Right renal pelvis (tissue), 4 donors: ENCODE data around the gene CD81. TPM values are rescaled to one million over a fixed set of nuclear protein-coding genes. Genes with fewer than 3 reads are reported as not detected.

ENCODE experiments used
- DNase-seq, 4 donors: peaks; one replicate each; pipeline ENCODE4 v3.0.0-alpha.2; 2013; ENCODE audit warnings: low read depth in 4 of 4, low spot score in 3 of 4, missing footprints in 1 of 4
- polyA plus RNA-seq, 4 donors: library from polyadenylated mRNA; unstranded; fragments of 120-200 nt; gene quantifications; one replicate each; pipeline ENCODE4 v1.2.1, GENCODE V29; 2013; ENCODE audit not compliant: insufficient read length in 4 of 4

Gene CD81
- polyA plus RNA-seq, 4 donors: 647 to 670 (median 656) TPM

DNA sequence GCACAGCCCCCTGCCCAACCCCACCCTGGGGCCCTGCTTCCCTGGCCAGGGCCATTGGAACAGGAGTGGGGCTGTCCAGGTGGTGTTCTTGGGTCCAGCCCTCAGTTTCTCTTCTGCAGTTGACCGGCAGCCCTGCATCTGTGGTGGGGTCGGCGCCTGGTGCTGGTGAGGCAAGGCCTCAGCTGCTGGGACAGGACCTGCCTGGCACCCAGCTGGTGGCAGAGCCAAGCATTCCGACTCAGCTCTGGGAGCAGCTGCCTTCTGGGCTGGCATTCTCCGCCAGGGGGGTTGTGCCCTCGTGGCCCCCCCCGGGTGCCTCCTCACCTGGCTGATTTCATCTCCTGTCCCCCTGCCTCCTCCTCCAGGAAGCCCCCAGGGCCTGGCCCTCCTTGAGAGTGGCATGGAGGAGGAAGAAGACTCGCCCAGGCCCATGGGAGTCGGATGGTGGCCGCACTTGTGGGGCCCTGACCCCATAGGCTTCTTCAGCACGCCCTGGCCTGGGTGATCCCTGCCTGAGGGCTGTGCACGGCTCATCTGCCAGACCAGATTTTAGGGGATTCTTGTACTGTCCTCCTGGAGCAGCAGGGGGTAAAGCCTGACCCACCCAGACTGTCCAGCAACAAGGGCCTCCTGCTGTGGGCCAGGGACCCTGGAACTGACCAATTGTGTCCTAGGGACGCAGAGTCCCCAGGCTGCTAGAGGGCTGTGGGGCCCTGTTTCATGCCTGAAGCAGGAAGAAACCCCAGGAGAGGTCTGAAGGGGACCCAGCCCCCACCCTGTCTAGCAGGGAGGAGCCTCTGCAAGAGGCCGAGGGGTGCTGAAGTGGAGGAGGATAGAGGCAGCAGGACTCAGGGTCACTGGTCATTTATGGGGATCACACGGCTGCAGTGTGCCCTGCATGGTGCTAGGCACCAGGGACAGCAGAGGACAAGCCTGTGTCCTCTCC lies 11.6 kb downstream of the CD81 start:
- no peak for DNase-seq

DNA sequence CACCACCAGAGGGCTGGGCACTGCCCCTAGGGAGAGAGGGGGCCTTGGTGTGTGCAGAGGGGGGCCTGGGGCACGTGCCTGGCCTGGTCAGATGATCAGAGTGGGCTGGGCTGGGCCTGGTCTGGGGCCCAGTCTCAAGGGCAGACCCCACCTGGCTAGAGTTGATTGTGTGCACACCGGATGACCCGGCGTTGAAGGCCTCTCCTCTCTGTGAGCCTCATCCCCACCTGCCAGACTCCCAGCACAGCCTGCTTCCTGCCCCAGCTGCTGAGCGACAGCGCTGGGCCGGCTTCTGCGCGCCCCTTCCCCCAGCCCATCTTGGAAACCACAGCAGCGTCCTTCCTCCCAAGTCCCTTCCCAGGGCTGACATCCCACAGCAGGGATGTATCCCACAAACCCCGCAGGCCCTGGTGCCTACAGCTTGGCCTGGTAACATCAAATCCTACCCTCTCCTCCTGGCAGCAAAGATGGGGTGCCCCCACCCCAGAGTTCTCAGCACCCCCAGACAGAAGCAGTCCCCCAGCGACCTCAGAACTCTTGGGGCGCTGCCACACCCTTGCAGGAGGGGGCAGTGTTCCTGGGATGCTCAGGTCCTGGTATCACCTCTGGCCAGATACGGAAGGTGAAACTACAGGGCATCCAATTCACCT lies 12.4 kb downstream of the CD81 start:
- DNase-seq: no peak

DNA sequence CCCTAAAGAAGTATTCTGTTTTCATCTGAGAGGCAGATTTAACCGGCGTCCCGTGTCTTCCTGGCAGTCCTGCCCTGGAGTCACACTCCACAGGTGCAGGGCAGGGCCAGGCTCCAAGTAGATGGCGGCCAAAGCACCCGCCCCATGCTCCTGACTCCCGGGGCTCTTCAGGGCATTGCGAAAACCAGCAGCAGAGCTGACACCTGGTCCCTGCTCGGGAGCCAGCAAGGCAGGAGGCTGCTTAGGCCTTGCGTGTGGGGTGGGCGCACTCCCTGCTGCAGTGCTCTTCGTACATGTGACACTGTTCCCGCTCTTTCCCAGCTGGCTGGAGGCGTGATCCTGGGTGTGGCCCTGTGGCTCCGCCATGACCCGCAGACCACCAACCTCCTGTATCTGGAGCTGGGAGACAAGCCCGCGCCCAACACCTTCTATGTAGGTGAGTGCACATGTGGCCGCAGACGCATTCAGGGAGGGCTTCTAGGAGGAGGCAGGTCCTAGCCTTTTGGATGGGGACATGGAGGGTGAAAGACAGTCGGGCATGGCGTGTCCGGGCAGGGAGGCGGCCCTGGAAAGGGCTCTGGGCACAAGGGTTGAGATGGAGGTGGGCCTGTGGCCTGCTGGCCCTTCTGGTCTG lies 13.1 kb downstream of the CD81 start:
- DNase-seq: no peak

DNA sequence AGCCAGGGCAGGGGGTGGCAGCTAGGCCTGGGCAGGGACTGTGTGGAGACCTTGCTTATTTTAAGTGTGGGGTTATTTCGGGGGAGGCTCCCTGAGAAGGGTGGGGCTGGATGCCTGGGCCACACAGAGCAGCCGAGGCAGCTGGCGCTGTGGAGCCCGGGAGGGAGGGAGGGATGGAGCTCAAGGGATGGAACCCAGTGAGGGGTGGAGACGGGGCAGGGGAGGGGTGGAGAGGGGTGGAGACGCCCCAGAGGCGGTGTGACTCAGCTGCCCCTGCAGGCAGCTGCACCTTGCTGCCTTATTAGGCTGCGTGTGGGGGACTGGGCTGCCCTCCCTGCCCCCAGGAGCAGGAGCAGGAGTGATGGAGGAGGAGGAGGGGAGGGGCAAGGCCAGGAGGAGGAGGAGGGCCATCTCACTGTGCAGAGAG lies 13.6 kb downstream of the CD81 start:
- DNase-seq: no peak

DNA sequence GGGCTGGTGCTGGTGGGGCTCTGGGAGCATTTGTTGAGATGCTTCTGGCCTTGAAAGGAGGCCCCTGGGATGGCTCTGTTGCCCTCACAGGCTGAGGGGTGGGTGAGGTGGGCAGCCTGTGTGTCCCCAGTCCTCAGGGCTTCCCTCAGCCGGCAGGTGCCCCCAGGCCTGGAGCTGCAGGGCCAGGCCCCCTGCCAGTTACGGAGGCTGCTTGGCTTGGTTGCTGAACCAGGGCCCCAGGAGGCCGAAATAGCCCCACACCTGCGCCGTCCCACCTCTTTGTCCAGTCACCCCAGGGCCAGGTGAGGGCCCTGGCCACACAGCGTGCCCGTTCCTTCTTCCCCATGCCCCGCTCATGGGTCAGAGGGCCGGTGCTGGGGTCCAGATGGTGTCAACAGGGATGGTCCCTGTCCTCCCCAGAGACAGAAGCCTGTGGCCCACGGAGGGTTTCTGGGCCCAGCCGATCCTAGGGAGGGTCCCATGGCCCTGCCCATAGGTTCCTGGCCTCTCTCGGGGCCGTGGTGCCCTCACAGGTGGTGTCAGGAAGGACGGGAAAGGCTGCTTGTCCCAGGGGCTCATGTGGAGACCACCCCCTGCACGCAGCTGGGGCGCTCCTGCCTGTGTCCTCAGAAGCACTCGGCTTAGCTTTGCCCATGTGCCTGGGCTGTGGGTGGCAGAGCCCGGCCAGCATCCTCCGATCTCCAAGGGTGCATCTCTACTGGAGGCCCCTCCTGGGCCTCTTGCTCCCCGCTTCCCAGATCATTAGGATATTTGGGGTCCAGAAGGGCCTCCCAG lies 14.3 kb downstream of the CD81 start:
- no peak for DNase-seq

DNA sequence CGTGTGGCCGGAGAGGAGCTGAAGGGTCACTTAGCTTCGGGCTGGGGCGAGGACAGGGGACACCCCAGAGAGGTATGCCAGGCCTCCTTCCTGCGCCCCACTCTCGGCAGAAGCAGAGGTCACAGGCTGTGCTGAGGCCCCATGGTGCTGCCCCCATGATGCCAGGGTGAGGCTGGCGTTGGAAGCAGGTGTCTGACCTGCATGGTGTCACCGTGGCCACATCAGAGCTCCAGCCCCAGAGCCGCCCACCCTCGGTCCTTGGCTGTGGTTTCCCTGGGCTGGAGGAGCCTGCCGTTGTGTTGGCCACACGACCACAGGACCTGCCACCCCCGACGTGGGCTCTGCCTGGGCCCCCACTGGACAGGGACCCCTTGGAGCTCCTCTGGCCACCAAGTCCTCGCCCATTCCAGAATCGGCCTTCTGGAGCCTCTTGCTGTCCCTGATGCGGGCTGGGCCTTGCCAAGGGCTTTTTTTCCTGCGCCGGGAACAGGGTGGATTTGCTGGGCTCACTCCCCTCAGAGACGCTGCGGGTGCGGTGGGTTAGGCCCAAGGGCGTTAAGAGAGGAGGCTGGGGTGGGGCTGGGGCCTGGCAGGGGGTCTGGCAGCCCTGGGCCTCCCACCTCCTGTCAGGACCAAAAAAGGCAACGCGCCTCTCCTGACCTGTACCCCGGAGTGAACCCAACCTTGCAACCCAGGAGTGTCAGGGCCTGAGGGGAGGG lies 15.3 kb downstream of the CD81 start:
- no peak for DNase-seq

DNA sequence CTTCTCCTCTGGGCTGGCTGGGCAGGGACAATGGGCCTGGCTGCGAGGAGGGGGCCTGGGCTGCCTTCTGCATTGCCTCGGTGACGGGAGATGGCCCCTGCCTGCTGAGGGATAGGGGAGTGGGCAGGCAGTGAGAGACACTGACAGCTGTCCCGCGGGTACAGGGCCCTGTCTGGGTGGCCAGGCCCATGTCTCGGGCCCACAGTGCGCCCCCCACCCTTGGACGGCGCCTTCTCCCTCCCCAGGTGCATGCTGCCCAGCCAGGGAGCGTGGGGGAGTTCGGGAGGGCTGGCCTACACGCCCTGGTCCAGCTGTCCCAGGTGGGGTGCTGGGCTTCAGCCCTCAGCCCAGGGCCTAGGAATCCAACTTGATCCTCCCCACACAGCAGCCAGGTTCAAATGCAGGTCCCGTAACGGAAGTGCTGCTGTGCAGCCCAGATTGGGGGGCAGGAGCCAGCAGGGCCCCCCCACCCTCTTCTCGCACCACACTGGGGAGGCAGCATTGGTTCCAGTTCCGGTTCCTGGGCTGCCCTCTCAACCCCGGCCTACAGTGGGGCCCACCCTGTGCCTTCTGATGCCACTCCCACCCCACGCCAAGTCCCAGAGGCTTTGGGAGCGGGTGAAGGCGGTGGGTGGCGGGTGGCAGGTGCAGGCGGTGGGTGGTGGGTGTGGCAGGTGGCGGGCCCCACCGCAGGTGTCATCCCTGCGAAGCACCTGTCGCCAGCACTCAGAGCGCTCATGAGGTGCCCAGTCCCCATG lies 16.2 kb downstream of the CD81 start:
- no peak for DNase-seq

DNA sequence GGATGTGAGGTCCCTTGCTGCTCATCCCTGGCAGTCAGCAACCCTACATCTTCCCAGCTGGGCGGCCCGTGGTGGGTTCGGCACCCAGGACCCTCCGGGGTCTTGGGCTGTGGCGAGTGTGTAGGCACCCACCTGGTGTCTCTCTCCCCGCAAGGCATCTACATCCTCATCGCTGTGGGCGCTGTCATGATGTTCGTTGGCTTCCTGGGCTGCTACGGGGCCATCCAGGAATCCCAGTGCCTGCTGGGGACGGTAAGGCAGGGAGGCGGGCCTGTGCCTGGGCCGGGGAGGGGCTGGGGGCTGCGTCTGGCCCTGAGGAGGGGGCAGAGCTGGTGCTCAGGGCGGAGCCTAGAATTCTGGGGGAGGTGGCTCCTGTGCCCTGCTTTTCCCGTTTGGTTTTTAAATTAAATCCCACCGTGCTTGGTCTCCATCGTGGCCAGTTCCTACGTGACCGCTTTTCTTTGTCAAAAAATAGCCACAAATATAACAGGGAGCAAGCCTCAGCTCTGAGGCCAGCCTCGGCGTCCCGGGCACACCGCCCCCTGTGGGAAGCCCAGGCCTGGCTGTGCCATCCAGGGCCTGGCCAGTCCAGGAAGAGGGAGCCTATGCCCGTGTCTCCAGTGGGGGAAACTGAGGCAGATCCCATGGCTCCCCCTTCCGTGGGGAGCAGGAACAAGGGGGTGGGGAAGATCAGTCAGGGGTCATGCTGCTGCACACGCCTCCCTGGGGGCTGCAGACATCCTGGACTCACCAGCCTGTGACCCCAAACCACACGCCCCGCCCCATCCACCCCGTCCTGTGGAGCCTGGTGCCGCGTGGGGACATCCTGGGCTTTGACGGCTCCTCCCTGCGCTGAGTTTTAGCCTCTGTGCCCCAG lies 17.1 kb downstream of the CD81 start:
- DNase-seq: no peak

DNA sequence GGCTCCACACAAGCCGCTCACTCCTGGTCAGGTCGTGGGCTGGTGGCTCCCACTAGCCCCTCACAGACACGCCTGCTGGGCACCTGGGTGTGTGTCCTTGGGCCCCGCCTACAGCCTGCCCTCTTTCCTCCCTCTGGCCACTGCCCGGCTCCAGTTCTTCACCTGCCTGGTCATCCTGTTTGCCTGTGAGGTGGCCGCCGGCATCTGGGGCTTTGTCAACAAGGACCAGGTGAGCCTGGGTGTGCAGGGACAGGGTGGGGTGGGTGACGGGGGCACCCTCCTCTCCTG lies 17.7 kb downstream of the CD81 start:
- DNase-seq: no peak

DNA sequence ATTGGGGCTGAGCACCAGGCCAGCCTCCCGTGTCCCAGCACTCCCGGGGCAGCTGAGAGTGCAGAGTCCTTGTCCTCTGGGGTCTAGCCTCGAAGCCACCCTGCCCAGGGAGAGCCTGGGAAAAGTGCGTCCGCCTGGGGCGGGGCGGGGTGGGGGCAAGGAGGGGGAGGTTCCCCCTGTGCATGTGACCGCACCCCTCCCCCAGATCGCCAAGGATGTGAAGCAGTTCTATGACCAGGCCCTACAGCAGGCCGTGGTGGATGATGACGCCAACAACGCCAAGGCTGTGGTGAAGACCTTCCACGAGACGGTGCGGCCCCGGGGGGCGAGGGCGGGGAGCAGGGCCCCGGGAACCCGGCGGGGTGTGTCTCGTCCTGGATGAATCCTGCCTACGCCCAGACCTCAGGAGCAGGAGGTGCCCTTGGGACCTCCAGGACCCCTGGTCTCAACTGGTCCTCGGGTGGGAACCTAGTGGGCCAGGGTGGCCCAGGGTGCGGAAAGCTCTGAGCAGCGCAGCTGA lies 18.2 kb downstream of the CD81 start:
- no peak for DNase-seq

DNA sequence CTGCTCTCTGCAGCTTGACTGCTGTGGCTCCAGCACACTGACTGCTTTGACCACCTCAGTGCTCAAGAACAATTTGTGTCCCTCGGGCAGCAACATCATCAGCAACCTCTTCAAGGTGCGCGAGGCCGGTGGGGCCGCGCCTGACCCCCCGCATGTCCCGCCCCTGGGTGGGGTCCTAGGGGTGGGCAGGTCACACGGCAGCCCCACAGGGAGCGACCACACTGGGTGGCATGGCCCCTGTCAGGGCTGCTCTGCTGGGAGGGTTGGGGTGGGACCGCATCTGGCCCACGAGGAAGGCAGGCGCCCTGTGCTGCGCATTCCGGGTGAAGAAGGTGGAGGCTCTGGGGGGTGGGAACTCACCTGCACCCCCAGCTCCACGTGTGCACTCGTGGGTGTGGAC lies 18.7 kb downstream of the CD81 start:
- DNase-seq: no peak

DNA sequence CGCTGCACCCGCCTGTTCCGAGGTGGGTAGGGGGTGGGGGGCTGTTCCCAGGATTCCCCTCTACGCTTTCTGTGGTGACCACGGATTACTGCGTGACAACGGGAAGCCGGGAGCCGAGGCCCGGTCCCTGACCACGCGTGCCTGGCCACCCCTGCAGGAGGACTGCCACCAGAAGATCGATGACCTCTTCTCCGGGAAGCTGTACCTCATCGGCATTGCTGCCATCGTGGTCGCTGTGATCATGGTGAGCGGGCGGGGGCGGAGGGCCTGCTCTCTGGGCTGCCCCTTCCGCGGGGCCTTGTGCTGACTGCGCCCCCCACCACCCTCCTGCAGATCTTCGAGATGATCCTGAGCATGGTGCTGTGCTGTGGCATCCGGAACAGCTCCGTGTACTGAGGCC lies 19.4 kb downstream of the CD81 start:
- DNase-seq: no peak

DNA sequence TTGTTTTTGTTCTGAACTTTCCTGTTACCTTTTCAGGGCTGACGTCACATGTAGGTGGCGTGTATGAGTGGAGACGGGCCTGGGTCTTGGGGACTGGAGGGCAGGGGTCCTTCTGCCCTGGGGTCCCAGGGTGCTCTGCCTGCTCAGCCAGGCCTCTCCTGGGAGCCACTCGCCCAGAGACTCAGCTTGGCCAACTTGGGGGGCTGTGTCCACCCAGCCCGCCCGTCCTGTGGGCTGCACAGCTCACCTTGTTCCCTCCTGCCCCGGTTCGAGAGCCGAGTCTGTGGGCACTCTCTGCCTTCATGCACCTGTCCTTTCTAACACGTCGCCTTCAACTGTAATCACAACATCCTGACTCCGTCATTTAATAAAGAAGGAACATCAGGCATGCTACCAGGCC lies 19.9 kb downstream of the CD81 start:
- DNase-seq: no peak

DNA sequence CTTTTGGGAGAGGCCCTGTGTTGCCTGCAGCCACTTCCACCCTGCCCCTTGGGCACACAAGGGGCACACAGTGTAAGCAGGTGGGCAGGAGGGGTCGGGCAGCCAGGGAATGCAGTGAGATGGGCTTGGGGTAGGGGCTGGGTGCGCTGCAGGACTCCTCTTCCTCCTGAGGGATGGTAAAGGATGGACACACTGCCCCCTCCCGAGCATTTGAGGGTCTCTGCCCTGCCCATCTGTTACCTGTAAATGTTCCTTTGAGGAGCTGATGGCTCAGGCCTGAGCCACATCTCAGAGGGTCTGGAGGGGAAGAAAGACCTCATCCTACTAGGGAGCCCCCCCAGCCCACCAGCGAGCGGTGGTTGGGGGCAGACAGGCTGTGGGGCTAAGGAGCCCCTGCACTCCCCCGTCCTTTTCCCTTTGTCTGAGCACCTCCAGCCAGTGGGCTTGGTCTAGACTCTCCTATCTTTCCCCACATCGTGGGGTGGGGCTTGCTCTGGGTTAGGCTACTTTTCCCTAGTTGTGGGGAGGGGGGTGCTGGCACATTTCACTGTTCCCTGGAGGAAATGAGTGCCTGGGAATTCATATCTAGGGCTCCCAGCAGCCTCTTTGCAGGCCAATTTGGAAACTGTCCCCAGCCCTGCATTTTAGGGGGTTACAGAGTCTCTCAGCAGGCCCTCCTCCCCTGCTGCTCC lies 21.7 kb downstream of the CD81 start:
- no peak for DNase-seq

DNA sequence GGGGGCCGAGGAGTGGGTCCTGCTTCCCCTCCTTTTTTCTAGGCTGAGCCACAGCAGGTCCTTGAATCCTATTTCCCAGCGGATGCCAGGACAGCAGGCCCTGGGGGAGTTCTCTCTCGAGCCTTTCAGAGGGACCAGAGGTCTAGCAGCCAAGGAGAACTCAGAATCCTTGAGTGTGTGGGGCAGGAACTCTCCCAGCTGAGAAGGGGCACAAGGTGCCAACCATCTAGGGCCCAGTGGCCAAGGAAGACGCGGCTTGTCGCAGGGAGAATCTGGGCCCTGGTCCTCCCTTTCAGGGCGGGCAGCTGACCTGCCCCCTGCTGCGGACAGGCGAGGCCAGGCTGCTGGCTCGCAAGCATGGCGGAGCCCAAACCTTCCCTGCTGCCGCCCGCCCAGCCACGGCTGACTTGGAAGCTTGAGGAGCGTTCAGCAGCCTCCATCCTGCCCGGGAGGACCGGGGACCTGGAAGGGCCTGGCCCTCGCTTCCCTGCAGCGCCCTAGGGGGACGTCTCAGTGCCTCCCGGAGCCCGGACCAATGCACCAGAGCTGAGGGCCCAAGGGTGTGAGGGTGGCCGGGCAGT lies 22.5 kb downstream of the CD81 start:
- DNase-seq: no peak

DNA sequence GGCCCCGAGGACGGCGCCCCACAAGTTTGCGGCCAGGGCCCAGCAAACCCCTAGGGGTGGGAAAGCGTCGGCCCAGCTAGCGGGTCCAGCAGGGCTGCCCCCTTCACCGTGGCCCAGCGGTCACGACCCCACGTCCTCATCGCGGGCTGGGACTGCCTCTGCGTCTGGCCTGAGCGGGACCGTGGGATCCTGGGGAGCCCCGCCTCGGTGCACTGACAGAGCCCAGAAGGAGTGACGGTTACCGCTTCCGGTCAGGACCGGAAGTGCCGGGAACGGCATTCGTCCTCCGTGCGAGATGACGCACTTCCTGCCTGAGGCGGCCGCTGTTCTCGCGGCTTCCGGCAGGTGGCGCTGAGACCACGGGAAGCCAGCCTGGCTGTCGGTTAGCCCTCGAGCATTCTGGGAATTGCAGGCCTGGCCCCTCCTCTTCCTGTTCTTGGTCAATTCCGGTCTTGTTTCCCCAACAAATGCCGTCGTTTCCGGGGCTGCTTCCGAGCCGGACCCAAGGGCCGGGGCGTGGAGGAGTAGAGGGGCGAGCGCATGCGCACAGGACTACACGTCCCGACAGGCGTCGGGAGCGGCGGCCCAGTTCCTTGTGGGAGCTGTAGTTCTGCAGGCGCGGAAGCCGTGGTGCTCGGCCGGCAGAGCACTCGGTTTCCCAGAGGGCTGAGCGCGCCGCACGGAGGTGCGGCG lies 23.1 kb downstream of the CD81 start, which contains the start of gene TSSC4:
Gene TSSC4 (plus strand): TSS at position 682 of the 693 bp plus-strand sequence. CDS start 1,884 bp downstream, outside the sequence.
- peak; percentile 99 to 100 (median 100) for DNase-seq
